SK-N-SH (cell line): ENCODE results near the gene SPATA32. TPM values are rescaled to one million over a fixed set of nuclear protein-coding genes. Genes with fewer than 3 reads are reported as not detected.

Source experiments
- CTCF ChIA-PET: fragments of 300-600, 350-600 bp; formaldehyde crosslinking; extraction: SDS; loops from one replicate; lab custom pipeline; 2021; lab: Yijun Ruan, JAX
- POLR2A ChIA-PET: fragments of 350-600 bp; sonication (Branson Sonifier 250); formaldehyde crosslinking; extraction: SDS; loops from one replicate; lab custom pipeline; 2020; ENCODE audit warnings: antibody characterized with exemption, inconsistent platforms; lab: Yijun Ruan, JAX
- DNase-seq: peaks from one replicate; pipeline ENCODE4 v3.0.0; 2012
- H2AFZ ChIP-seq: fragments of 200-600 bp; sonication (generic); 2 replicates; pipeline ENCODE4 v1.8.1; 2016; ENCODE audit warnings: antibody characterized with exemption, mild to moderate bottlenecking, low read depth
- H3F3A ChIP-seq: fragments of 200-600 bp; sonication (generic); replicated peaks from 2 replicates; pipeline ENCODE3; 2016; ENCODE audit warnings: antibody characterized with exemption, mild to moderate bottlenecking; ENCODE audit not compliant: insufficient read depth
- H3K27ac ChIP-seq, 2 experiments: fragments of 200-500 bp in 1 of 2; fragments of 200-600 bp in 1 of 2; sonication (Bioruptor generic) in 1 of 2; sonication (generic), shearing (Covaris generic) in 1 of 2; 2 replicates each; pipeline versions ENCODE4 v1.5.1 to v1.6.1; 2014 to 2016; ENCODE audit warnings: low read depth in 2 of 2, inconsistent platforms in 1 of 2, low read length in 1 of 2, mild to moderate bottlenecking in 1 of 2, mixed read lengths in 1 of 2
- H3K27me3 ChIP-seq: fragments of 200-600 bp; sonication (generic), shearing (Covaris generic); 2 replicates; pipeline ENCODE4 v1.6.1; 2016; ENCODE audit warnings: mixed run types; ENCODE audit not compliant: insufficient read depth
- H3K36me3 ChIP-seq, 2 experiments: fragments of 200-500 bp in 1 of 2; fragments of 200-600 bp in 1 of 2; sonication (Bioruptor generic) in 1 of 2; sonication (generic) in 1 of 2; replicated peaks in 1 of 2; 2 replicates each; pipeline versions ENCODE3 to v1.5.1; 2014 to 2016; ENCODE audit warnings: low read length in 1 of 2, mild to moderate bottlenecking in 1 of 2; ENCODE audit not compliant: insufficient read depth in 2 of 2, control insufficient read depth in 1 of 2
- H3K4me1 ChIP-seq, 2 experiments: fragments of 200-500 bp in 1 of 2; fragments of 200-600 bp in 1 of 2; sonication (Bioruptor generic) in 1 of 2; sonication (generic), shearing (Covaris generic) in 1 of 2; 2 replicates each; pipeline versions ENCODE4 v1.5.1 to v1.6.1; 2014 to 2016; ENCODE audit warnings: low read depth in 1 of 2, low read length in 1 of 2, mixed run types in 1 of 2; ENCODE audit not compliant: insufficient read depth in 2 of 2, control insufficient read depth in 1 of 2
- H3K4me2 ChIP-seq: fragments of 200-600 bp; sonication (generic), shearing (Covaris generic); 2 replicates; pipeline ENCODE4 v1.6.1; 2017; ENCODE audit warnings: mixed run types
- H3K4me3 ChIP-seq, 2 experiments: fragments of 200-500 bp in 1 of 2; fragments of 200-600 bp in 1 of 2; sonication (Bioruptor generic) in 1 of 2; sonication (generic), shearing (Covaris generic) in 1 of 2; 2 replicates each; pipeline versions ENCODE4 v1.5.1 to v1.8.1; 2014 to 2016; ENCODE audit warnings: low read depth in 2 of 2, inconsistent platforms in 1 of 2, low read length in 1 of 2, mild to moderate bottlenecking in 1 of 2, mixed read lengths in 1 of 2, moderate library complexity in 1 of 2
- H3K79me2 ChIP-seq: fragments of 200-600 bp; sonication (generic); 2 replicates; pipeline ENCODE4 v1.8.1; 2017; ENCODE audit warnings: mild to moderate bottlenecking; ENCODE audit not compliant: insufficient read depth
- H3K9ac ChIP-seq: fragments of 200-600 bp; sonication (generic); 2 replicates; pipeline ENCODE4 v1.6.1; 2017; ENCODE audit warnings: mixed run types
- H3K9me2 ChIP-seq: fragments of 200-600 bp; sonication (generic); 2 replicates; pipeline ENCODE4 v1.6.1; 2017; ENCODE audit warnings: mixed run types
- H3K9me3 ChIP-seq: fragments of 200-600 bp; sonication (generic); 2 replicates; pipeline ENCODE4 v1.6.1; 2017; ENCODE audit warnings: mixed run types, mild to moderate bottlenecking, moderate library complexity
- H4K20me1 ChIP-seq: fragments of 200-600 bp; sonication (generic); 2 replicates; pipeline ENCODE4 v1.6.1; 2017; ENCODE audit warnings: mild to moderate bottlenecking, mixed run types; ENCODE audit not compliant: insufficient read depth
- CHD2 ChIP-seq: fragments of 150-350 bp; IDR thresholded peaks from 2 replicates; pipeline ENCODE4 v1.6.1; 2018; ENCODE audit warnings: low read length; ENCODE audit not compliant: partially characterized antibody
- ELF1 ChIP-seq: IDR thresholded peaks from 2 replicates; pipeline ENCODE4 v1.4.0; 2012
- EP300 ChIP-seq, 2 experiments: IDR thresholded peaks; 2 replicates each; pipeline versions ENCODE4 v1.4.0 to v1.6.1; 2012; ENCODE audit warnings: borderline replicate concordance in 1 of 2, low read depth in 1 of 2, low read length in 1 of 2
- MXI1 ChIP-seq: IDR thresholded peaks from 2 replicates; pipeline ENCODE4 v1.6.1; 2012; ENCODE audit warnings: mild to moderate bottlenecking, low read depth, low read length, improper control_type of control experiment
- NRF1 ChIP-seq: IDR thresholded peaks from 2 replicates; pipeline ENCODE4 v1.6.1; 2012; ENCODE audit warnings: low read depth, mild to moderate bottlenecking, low read length
- POLR2AphosphoS5 ChIP-seq: IDR thresholded peaks from 2 replicates; pipeline ENCODE4 v1.6.1; 2012; ENCODE audit warnings: low read depth, low read length
- RAD21 ChIP-seq: IDR thresholded peaks from 2 replicates; pipeline ENCODE4 v1.6.1; 2012; ENCODE audit warnings: mild to moderate bottlenecking, low read length
- RFX5 ChIP-seq: IDR thresholded peaks from 2 replicates; pipeline ENCODE4 v1.6.1; 2012; ENCODE audit warnings: mild to moderate bottlenecking, improper control_type of control experiment, low read length
- SIN3A ChIP-seq: IDR thresholded peaks from 2 replicates; pipeline ENCODE4 v1.6.1; 2012; ENCODE audit warnings: low read depth, mild to moderate bottlenecking, low read length, moderate library complexity, borderline replicate concordance
- TEAD4 ChIP-seq: IDR thresholded peaks from 2 replicates; pipeline ENCODE4 v1.4.0; 2012; ENCODE audit warnings: mild to moderate bottlenecking, borderline replicate concordance; ENCODE audit not compliant: insufficient read depth
- USF2 ChIP-seq: fragments of 150-350 bp; IDR thresholded peaks from 2 replicates; pipeline ENCODE4 v1.6.1; 2017; ENCODE audit warnings: antibody characterized with exemption, low read length, low read depth, borderline replicate concordance
- YY1 ChIP-seq: IDR thresholded peaks from 2 replicates; pipeline ENCODE4 v1.4.0; 2012; ENCODE audit warnings: low read depth, mild to moderate bottlenecking
- ZBTB33 ChIP-seq: IDR thresholded peaks from 2 replicates; pipeline ENCODE4 v1.4.0; 2012; ENCODE audit warnings: low read depth, borderline replicate concordance
- WGBS: methylation state at CpG from one replicate; pipeline ENCODE4 v1.1.6; 2017; ENCODE audit warnings: low lambda C conversion rate; 5-methylcytosine and 5-hydroxymethylcytosine counted together
- polyA plus RNA-seq, 3 experiments: library from polyadenylated mRNA; depleted of rRNA; stranded (reverse); fragments of >200 nt; gene quantifications; 2 replicates each; pipeline ENCODE4 v1.2.3, GENCODE V29; 2012

Gene SPATA32
- polyA plus RNA-seq, 1 of the 3 experiments (the other 2 are of a cell fraction): not detected

GRCh38 chr17:45222996-45223538 lies 38.8 kb downstream of the SPATA32 start:
- Histone ChIP-seq H4K20me1 (no peaks in the 10 kb centered on the region), H3K4me2 (no peak overlapping the region), H3K9me3 (no peaks in the 10 kb centered on the region), H3K79me2 (no peaks in the 10 kb centered on the region), H3K36me3 (no peaks in the 10 kb centered on the region), H3K4me1 (peaks cover 0 to 33% of the 10 kb centered on the region in 2 experiments; a peak in 1 of 4 replicates), H2AFZ (no peak overlapping the region), H3K9me2 (no peaks in the 10 kb centered on the region), H3K27ac (no peak overlapping the region), H3K4me3 (no peak overlapping the region), H3K9ac (no peak overlapping the region), H3K27me3 (no peaks in the 10 kb centered on the region), H3F3A (peaks cover 14% of the 10 kb centered on the region)
- peak; percentile 75 for DNase-seq
- CTCF ChIA-PET: interaction anchor here (0.8 to 16.2 kb wide), 9 partner anchors 8 to 629 kb away, joined by 3 to 260 read pairs (median 13); partner anchors contain the start of gene ACBD4
- TF ChIP-seq CHD2 (peak; percentile 37), EP300 (IDR thresholded peaks at IDR 0.05; ENCODE audit: borderline replicate concordance in 1 of 2, low read depth in 1 of 2, low read length in 1 of 2) (0 out of 4 replicates have a peak, but pooled peaks of 1 of the 2 experiments have one; percentile 8), SIN3A (no peak), MXI1 (peak; percentile 57; the same call in 1 of the 2 replicates)
- POLR2A ChIA-PET: interaction anchor here (0.8 kb wide), 1 partner anchor 94 kb away, joined by 3 read pairs; the partner anchor contains the start of gene MAP3K14
- WGBS: 86% methylated on average over 6 of the region's 8 CpGs

- DNase-seq: no peak
- H3K4me1 ChIP-seq: peaks cover 0 to 33% of the 10 kb centered on the region in 2 experiments; a peak in 1 of 4 replicates
- H3F3A ChIP-seq: peaks cover 14% of the 10 kb centered on the region
- peak overlapping the region; percentile 65; the same call in 1 of the 2 replicates for H2AFZ ChIP-seq
- ChIA-PET POLR2A (interaction anchor here (0.8 kb wide), 1 partner anchor 94 kb away, joined by 3 read pairs; the partner anchor contains the start of gene MAP3K14), CTCF (interaction anchor here (0.8 to 16.2 kb wide), 9 partner anchors 8 to 630 kb away, joined by 3 to 260 read pairs (median 13); partner anchors contain the start of gene ACBD4)
- H3K4me3 ChIP-seq: peak overlapping the region; percentile 54 to 56
- H3K9ac ChIP-seq: 0 out of 2 replicates have a peak overlapping the region, but pooled peaks have one; percentile 11
- 58% methylated on average over 18 of the region's 33 CpGs for WGBS
- no peaks in the 10 kb centered on the region for H4K20me1 ChIP-seq
- H3K9me3 ChIP-seq: no peaks in the 10 kb centered on the region
- TF ChIP-seq POLR2AphosphoS5: no peak
- TF ChIP-seq, all 33 proteins: peak for 0
- Histone ChIP-seq H3K27ac (no peak overlapping the region), H3K36me3 (no peaks in the 10 kb centered on the region), H3K27me3 (no peaks in the 10 kb centered on the region), H3K4me2 (peak overlapping the region; percentile 59), H3K9me2 (no peaks in the 10 kb centered on the region), H3K79me2 (no peaks in the 10 kb centered on the region)
Observed at GRCh38 chr17:45222289-45222995, 39.5 kb downstream of the SPATA32 start.

DNA sequence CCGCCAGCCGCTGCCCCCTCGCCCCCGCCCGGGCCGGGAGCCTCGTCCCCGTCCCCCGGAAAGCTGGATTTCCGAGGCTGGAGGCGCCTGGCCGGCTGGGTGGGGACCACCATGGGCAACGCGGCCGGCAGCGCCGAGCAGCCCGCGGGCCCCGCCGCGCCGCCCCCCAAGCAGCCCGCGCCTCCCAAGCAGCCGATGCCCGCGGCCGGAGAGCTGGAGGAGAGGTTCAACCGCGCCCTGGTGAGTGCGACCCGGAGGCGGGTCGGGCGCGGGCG lies 39.9 kb downstream of the SPATA32 start:
- no CpG with 5 or more reads among the region's 38 CpGs for WGBS
- no peaks in the 10 kb centered on the region for H3K9me3 ChIP-seq
- peak overlapping the region; percentile 54 to 56 for H3K4me3 ChIP-seq
- no peaks in the 10 kb centered on the region for H3K36me3 ChIP-seq
- no peak overlapping the region for H3K27ac ChIP-seq
- peak overlapping the region; percentile 65; the same call in 1 of the 2 replicates for H2AFZ ChIP-seq
- peaks cover 0 to 33% of the 10 kb centered on the region in 2 experiments; a peak in 1 of 4 replicates for H3K4me1 ChIP-seq
- TF ChIP-seq NRF1: no peak
- no peak for TF ChIP-seq ELF1
- TF ChIP-seq ZBTB33: no peak
- no peak for TF ChIP-seq TEAD4
- TF ChIP-seq EP300 (IDR thresholded peaks at IDR 0.05; ENCODE audit: borderline replicate concordance in 1 of 2, low read depth in 1 of 2, low read length in 1 of 2): no peak
- TF ChIP-seq RFX5: no peak
- TF ChIP-seq MXI1: no peak
- no peak for TF ChIP-seq RAD21
- TF ChIP-seq CHD2: no peak
- no peak for TF ChIP-seq USF2
- no peak for TF ChIP-seq YY1
- H3K79me2 ChIP-seq: no peaks in the 10 kb centered on the region
- H3K27me3 ChIP-seq: no peaks in the 10 kb centered on the region
- H4K20me1 ChIP-seq: no peaks in the 10 kb centered on the region
- peaks cover 14% of the 10 kb centered on the region for H3F3A ChIP-seq
- H3K9me2 ChIP-seq: no peaks in the 10 kb centered on the region
- POLR2A ChIA-PET: interaction anchor here (0.8 kb wide), 1 partner anchor 95 kb away, joined by 3 read pairs; the partner anchor contains the start of gene MAP3K14
- H3K9ac ChIP-seq: 0 out of 2 replicates have a peak overlapping the region, but pooled peaks have one; percentile 11
- CTCF ChIA-PET: interaction anchor here (3.2 to 16.2 kb wide), 5 partner anchors 9 to 169 kb away, joined by 13 to 260 read pairs (median 132); partner anchors contain the start of gene ACBD4
- peak; percentile 65 for DNase-seq
- H3K4me2 ChIP-seq: peak overlapping the region; percentile 59
